GM12872 (cell line): ENCODE results near the gene KRTAP4-2.
"Not testable (repeated sequence)": the region's sequence is repeated elsewhere in the genome, so short reads cannot be mapped to it uniquely, and the experiment has no call there.

ENCODE experiments used
- CTCF ChIP-seq: IDR thresholded peaks from 3 replicates; pipeline ENCODE4 v1.5.1; 2011; ENCODE audit warnings: low read depth, mild to moderate bottlenecking, low read length, moderate library complexity; ENCODE audit not compliant: insufficient read depth

KRTAP4-2 gene

GRCh38 chr17:41177727-41178271 lies at the start of gene KRTAP4-2:
Gene KRTAP4-2 (minus strand): TSS chr17:41178221. CDS start chr17:41178164, 57 bp downstream.
- no peak for TF ChIP-seq CTCF

DNA sequence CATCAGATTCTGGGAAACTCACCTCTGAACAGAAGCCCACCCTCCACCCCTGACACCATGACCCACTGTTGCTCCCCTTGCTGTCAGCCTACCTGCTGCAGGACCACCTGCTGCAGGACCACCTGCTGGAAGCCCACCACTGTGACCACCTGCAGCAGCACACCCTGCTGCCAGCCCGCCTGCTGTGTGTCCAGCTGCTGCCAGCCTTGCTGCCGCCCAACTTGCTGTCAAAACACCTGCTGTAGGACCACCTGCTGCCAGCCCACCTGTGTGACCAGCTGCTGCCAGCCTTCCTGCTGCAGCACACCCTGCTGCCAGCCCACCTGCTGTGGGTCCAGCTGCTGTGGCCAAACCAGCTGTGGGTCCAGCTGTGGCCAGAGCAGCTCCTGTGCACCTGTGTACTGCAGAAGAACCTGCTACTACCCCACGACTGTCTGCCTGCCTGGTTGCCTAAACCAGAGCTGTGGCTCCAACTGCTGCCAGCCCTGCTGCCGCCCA lies 48.6 kb upstream of the KRTAP4-2 start, which contains the start of gene KRTAP9-2:
TSS of gene KRTAP9-2 (plus strand) at position 51 of the 498 bp plus-strand sequence. CDS start at position 58, 7 bp downstream.
- TF ChIP-seq CTCF = not testable (repeated sequence)

GRCh38 chr17:41226051-41226450 lies 48.0 kb upstream of the KRTAP4-2 start:
- TF ChIP-seq CTCF = no peak

- no peak for TF ChIP-seq CTCF
Measured at GRCh38 chr17:41223821-41224220, 45.8 kb upstream of the KRTAP4-2 start.

GRCh38 chr17:41215681-41216080 lies 37.7 kb upstream of the KRTAP4-2 start:
- TF ChIP-seq CTCF = no peak

GRCh38 chr17:41212524-41213169 lies 34.6 kb upstream of the KRTAP4-2 start:
- TF ChIP-seq CTCF = no peak

DNA sequence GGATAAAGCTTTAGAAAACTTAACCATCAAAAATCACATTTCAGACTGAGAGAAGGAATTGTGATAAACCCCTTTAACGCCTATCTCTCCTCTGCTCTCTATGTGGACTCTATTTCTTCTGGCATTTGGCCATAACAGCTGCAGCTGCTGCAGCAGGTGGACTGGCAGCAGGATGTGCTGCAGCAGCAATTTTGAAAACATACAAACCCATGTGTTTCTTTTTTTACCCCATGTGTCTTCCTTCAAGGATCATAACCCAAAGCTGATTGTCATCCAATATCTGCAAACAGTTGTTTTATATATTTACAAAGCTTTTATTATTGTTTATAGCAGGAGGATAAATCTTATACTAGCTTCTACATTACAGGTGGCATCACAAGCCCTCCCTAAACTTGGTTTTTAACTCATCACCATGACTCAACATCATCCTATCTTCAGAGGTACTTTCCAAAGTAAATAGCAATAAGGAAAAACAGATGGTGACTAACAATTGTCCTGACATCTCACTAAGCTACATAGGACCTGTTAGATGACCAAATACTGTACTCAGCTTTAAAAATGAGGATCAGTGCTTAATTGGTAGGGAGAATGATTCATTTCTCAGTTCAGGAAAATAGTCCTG lies 33.9 kb upstream of the KRTAP4-2 start:
- no peak for TF ChIP-seq CTCF
